Stromal cell of bone marrow (primary cell): ENCODE measurements around the gene SLC35D1.

Experiments used
- DNase-seq: peaks from one replicate; pipeline ENCODE4 v3.0.0-alpha.2; 2012; ENCODE audit warnings: low read depth

Gene SLC35D1

GRCh38 chr1:67044631-67045270, 9.2 kb downstream of the SLC35D1 start:
- no peak for DNase-seq

DNA sequence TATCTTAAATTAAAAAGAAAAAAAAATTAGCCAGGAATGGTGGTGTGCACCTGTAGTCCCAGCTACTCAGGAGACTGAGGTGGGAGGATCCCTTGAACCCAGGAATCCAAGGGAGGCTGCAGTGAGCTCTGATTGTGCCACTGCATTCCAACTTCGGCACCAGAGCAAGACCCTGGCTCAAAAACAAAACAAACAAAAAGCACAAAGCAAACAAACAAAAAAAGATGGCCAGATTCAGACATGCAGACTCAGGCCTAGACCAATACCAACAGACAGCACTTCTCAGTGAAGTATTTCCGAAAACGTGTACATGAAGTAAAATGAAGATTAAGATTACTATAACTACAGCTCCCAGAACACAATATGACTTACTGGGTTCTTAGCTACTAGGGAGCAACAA, 10.6 kb downstream of the SLC35D1 start:
- no peak for DNase-seq

- no peak for DNase-seq
Observed at GRCh38 chr1:67041841-67042503, 12.0 kb downstream of the SLC35D1 start.

DNA sequence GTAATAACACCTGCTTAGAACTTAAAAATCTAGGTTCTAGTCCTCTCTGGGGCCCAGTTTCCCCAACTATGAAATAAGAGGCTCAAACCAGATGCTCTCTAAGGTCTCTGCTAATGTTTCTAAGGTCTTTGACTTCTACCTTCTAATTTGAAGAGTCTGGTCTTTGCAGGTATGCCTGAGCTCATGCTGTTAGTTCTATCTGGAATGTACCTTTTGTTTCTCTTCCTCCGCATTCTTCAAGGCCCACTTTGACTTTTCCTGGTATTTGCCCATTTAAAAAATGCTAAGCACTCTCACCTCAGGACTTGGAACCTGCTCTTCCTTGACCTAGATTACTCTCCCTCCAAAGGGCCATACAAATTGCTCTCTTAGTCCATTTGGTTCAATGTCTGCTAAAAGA, 13.5 kb downstream of the SLC35D1 start:
- no peak for DNase-seq

- no peak for DNase-seq
Observed at GRCh38 chr1:67031859-67032247, 22.1 kb downstream of the SLC35D1 start.

DNA sequence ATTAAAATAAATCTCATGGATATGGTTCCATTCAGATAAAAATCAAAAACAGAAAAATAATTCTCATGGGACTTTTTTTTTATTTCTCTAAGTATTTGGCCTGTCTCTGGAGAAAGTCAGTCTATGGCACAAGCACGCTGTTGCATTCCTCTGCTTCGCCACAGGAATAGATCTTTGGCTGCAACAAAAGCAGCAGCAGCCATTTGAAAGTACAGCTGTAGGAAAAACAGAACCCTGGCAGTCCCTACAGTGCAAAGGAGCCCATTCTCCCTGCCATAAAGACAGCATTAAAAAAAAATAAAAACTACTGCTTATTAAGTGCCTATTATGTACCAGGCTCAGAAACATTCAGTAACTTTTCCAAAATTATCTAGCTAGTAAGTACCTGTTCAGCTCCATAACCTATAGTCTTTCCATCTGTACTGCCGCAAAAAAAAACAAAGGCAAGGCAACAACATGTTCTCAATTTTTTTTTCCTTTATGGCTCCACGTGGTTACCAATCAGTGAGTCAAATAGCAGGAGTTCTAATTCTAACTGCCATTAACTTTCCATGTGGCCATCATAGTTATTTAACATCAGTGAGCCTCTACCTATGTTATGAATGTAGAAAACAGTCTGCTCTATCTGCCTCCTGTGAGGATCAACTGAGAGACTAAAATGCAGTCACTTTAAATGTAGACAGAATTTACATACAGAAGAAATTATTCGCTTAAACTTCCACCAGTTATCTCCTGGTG, 22.7 kb downstream of the SLC35D1 start:
- DNase-seq: no peak

- no peak for DNase-seq
Observed at GRCh38 chr1:67029472-67029871, 24.5 kb downstream of the SLC35D1 start.

GRCh38 chr1:67020765-67021164, 33.2 kb downstream of the SLC35D1 start:
- DNase-seq: no peak

DNA sequence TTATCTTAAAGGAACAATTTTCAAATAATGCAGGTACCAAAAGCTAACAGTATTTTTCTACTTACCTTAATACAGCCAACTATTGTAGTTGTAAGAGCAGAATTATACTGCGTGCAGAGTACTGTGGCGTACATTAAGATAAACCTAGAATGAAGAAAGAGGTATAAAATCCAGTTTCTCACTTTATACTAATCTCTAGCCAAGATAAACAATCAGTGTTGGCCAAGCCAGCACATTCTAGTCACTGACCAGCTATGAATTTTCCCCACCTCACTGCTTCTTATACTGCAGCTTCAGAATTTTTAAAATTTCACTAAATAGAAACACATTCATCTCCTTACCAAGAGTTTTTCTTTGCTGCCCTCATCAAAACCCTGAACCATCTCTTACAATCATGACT, 33.6 kb downstream of the SLC35D1 start:
- DNase-seq: no peak

DNA sequence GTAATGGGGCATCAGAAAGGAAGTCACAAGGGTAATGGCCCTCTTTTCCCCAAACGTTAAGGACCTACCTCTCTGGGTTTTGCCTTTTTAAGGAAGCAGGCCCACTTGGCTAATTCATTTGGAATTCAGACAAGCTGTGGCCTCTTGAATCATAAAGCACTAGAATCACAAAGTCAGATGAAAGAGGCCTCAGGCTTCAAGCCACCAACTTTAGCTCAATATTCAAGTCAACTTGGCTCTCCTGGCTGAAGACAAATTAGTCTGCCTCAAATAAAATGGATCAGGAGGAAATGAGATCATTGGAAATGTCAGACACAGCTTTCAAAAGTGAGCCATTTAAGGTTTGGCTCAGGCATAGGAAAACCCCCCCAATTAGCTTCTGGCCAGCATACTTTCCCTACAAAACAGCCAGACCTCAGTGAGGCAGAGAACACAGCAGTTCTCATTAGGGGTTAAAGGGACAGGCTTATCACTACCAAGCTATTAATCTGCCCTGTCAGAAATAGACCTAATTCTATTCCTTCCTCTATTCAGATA, 34.3 kb downstream of the SLC35D1 start:
- DNase-seq: peak; percentile 80

GRCh38 chr1:67019121-67019520, 34.8 kb downstream of the SLC35D1 start:
- no peak for DNase-seq

- DNase-seq: no peak
Observed at GRCh38 chr1:67018574-67018973, 35.4 kb downstream of the SLC35D1 start.

- no peak for DNase-seq
Observed at GRCh38 chr1:67013573-67013972, 40.4 kb downstream of the SLC35D1 start.

- no peak for DNase-seq
Observed at GRCh38 chr1:67009792-67010191, 44.2 kb downstream of the SLC35D1 start.

DNA sequence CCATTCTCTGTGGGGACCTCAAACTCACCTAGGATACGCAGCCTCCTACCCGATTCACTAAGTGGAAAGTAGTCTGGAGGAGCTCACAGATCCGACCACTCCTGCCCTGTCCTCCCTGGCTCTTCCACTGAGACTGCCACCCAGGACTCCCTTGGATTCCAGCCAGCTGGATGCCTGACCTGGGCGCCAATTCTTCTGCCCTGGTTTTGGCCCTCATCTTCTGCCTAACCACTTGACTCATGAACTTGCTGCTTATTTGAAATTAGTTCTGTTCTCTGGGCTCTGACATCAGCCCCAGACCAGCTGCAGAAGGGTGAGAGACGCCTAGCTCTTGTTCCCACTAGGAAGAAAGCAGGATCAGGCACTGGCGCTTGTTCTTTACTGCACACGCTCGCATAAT, 48.9 kb downstream of the SLC35D1 start:
- no peak for DNase-seq

DNA sequence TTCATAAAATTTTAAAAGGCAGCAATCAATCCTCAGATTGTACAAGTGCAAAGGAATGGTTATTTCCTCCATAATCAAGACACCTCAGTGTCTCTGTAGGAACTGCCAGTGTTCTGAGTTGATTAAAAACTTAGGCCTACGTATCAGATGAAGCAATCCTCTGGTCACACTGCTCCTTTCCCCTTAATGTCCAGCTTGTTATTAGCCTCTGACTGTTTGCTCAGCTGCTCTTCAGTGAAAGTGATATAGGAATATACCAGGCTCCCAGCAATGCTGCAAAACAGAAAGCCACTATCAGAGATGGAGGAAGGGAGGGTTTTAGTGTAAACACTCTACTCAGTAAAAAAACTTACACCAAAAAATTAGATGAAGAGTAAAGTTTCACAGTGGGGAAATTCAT, 49.8 kb downstream of the SLC35D1 start:
- DNase-seq: no peak

DNA sequence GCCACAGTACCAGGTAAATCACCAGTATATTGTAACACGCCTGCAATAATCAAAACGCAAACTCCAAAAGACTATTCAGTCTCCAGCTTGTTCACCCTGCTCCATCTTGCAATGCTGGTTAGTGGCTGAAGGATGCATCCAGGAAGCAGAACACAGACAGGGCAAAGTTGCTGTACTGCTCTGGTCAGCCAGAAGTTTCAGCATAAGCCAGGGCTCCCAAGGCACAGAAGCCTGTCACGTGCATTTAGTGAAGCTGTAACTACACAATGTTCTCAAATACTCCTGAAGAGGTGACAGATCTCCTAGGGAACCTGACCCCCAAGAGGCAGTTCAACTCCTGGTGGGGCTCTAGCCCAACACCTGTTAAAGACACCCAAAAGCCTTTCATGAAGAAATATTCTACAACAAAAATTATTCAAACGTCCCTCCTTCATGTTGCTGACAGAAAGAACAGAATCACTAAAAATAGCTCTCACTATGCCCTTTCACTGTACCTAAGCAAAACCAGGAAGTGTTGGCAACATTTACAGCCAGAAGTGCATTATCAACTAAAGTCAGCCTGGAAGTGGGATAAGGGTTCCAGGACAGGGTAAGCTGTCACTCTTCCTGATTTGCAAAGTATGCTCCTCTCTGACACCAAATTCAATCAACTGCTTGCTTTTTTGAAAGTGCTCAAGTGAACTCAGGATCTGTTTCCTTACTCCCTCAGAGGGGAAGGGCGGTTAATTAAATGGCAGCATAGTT, 52.1 kb downstream of the SLC35D1 start:
- DNase-seq: no peak

DNA sequence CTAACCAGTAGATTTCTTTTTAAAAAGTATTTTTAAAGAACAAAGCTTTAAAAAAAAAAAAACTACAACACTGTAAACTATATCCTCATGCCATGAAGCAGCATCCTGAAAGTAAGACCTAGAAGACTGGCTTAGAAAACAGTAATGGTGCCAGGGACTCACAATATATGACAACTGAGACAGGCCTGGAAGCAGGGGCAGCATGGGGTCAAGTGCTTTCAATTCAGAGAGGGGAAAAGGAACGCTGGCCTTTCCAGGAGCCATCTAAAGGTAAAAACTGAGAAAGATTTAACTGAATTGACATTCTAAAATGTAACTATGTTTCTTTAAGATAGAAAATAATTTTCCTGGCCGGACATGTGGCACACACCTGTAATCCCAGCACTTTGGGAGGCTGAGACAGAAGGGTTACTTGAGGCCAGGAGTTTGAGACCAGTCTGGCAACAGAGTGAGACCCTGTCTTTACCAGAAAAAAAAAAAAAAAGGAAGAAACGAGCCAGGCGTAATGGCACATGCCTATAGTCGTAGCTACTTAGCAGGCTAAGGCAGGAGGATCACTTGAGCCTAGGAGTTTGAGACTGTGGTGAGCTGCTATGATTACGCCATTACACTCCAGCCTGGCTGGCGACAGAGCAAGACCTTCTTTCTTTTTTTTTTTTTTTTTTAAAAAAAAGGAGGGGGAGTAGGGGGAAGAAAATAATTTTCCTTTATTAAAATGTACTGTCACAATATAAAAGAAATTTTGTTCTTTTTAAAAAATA, 54.1 kb downstream of the SLC35D1 start:
- DNase-seq: no peak

- DNase-seq: no peak
Observed at GRCh38 chr1:66998972-66999371, 55.0 kb downstream of the SLC35D1 start.

GRCh38 chr1:66996018-66996682, 57.8 kb downstream of the SLC35D1 start:
- peak; percentile 68 for DNase-seq

- no peak for DNase-seq
Observed at GRCh38 chr1:66993076-66993475, 60.9 kb downstream of the SLC35D1 start.
